IMR-90 (cell line): Measurements from ENCODE around the gene PDZD2.

Source experiments
- CEBPB ChIP-seq: IDR thresholded peaks from 2 replicates; pipeline ENCODE4 v1.6.1; 2012; ENCODE audit warnings: low read depth, low read length, improper control_type of control experiment
- MAFK ChIP-seq: IDR thresholded peaks from 2 replicates; pipeline ENCODE4 v1.6.1; 2012; ENCODE audit warnings: low read depth, low read length, improper control_type of control experiment
- MXI1 ChIP-seq: IDR thresholded peaks from 2 replicates; pipeline ENCODE4 v1.6.1; 2012; ENCODE audit warnings: low read depth, mild to moderate bottlenecking, low read length, moderate library complexity, borderline replicate concordance
- NFE2L2 ChIP-seq: fragments of 150-350 bp; IDR thresholded peaks from 2 replicates; pipeline ENCODE4 v1.6.1; 2016; ENCODE audit warnings: low read depth, mild to moderate bottlenecking, low read length
- POLR2A ChIP-seq: IDR thresholded peaks from 2 replicates; pipeline ENCODE4 v1.6.1; 2012; ENCODE audit warnings: mild to moderate bottlenecking, low read depth, low read length
- RAD21 ChIP-seq: IDR thresholded peaks from 2 replicates; pipeline ENCODE4 v1.6.1; 2012; ENCODE audit warnings: low read length, improper control_type of control experiment
- RCOR1 ChIP-seq: IDR thresholded peaks from 2 replicates; pipeline ENCODE4 v1.6.1; 2012; ENCODE audit warnings: mild to moderate bottlenecking, low read length, improper control_type of control experiment; ENCODE audit not compliant: insufficient replicate concordance
- SMC3 ChIP-seq: fragments of 150-350 bp; IDR thresholded peaks from 2 replicates; pipeline ENCODE4 v1.6.1; 2016; ENCODE audit warnings: low read depth, mild to moderate bottlenecking, antibody characterized with exemption, low read length, moderate library complexity
- TF ChIP-seq, protein P1 (sequence below): conservative IDR thresholded peaks from 2 replicates; pipeline ENCODE4 v1.5.1; 2012; ENCODE audit warnings: mild to moderate bottlenecking, low read depth, low read length, improper control_type of control experiment
- TF ChIP-seq, protein P2 (sequence below): fragments of 150-350 bp; IDR thresholded peaks from 2 replicates; pipeline ENCODE4 v1.6.1; 2016; ENCODE audit warnings: low read depth, mild to moderate bottlenecking, low read length, moderate library complexity, borderline replicate concordance

DNA sequence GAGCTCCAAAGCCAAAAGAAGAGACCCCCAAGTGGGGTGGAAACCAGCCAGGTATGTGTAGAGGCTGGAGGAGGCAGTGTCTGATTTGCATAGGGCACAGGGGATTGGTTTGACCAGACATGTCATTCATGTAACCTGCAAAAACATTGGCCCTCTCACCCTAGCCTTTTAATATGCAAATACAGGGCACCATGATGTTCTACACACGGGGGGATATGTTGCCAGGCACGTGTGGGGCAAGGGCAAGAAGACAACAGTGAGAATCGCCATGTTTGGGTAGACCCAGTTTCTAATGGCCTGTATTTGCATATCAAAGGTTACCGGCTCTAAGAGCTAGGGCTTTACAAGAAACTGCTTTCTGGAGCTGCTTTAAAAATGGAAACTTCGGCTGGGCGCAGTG lies 326.3 kb downstream of the PDZD2 start:
- TF ChIP-seq, protein P1, sequence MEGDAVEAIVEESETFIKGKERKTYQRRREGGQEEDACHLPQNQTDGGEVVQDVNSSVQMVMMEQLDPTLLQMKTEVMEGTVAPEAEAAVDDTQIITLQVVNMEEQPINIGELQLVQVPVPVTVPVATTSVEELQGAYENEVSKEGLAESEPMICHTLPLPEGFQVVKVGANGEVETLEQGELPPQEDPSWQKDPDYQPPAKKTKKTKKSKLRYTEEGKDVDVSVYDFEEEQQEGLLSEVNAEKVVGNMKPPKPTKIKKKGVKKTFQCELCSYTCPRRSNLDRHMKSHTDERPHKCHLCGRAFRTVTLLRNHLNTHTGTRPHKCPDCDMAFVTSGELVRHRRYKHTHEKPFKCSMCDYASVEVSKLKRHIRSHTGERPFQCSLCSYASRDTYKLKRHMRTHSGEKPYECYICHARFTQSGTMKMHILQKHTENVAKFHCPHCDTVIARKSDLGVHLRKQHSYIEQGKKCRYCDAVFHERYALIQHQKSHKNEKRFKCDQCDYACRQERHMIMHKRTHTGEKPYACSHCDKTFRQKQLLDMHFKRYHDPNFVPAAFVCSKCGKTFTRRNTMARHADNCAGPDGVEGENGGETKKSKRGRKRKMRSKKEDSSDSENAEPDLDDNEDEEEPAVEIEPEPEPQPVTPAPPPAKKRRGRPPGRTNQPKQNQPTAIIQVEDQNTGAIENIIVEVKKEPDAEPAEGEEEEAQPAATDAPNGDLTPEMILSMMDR: no peak
- TF ChIP-seq POLR2A (no peak), MXI1 (no peak), SMC3 (no peak), RAD21 (no peak), RCOR1 (no peak), NFE2L2 (no peak), MAFK (no peak), CEBPB (no peak)
- TF ChIP-seq, protein P2, sequence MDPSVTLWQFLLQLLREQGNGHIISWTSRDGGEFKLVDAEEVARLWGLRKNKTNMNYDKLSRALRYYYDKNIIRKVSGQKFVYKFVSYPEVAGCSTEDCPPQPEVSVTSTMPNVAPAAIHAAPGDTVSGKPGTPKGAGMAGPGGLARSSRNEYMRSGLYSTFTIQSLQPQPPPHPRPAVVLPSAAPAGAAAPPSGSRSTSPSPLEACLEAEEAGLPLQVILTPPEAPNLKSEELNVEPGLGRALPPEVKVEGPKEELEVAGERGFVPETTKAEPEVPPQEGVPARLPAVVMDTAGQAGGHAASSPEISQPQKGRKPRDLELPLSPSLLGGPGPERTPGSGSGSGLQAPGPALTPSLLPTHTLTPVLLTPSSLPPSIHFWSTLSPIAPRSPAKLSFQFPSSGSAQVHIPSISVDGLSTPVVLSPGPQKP: no peak
